Activated CD4-positive, alpha-beta T cell treated with anti-CD3 and anti-CD28 coated beads, Interleukin-2, amount 50 U/mL, for 4 hours (primary cell): ENCODE measurements around the gene ACTR5.
"Not testable (repeated sequence)": the region's sequence is repeated elsewhere in the genome, so short reads cannot be mapped to it uniquely, and the experiment has no call there.

Experiments used
- DNase-seq, 2 experiments: peaks; one replicate each; pipeline ENCODE4 v3.0.0-alpha.2; 2020

The ACTR5 gene

GRCh38 chr20:38805958-38806854, 57.9 kb downstream of the ACTR5 start:
- DNase-seq = peak in 1 of 2 experiments; percentile 21

- peak; percentile 29 to 49 for DNase-seq
Observed at GRCh38 chr20:38806855-38807655, 58.8 kb downstream of the ACTR5 start.

GRCh38 chr20:38809942-38810341, 61.7 kb downstream of the ACTR5 start:
- no peak for DNase-seq

- DNase-seq = no peak
Observed at GRCh38 chr20:38810926-38811630, 62.8 kb downstream of the ACTR5 start.

GRCh38 chr20:38811769-38812168, 63.5 kb downstream of the ACTR5 start:
- DNase-seq = no peak

GRCh38 chr20:38812182-38812581, 63.9 kb downstream of the ACTR5 start:
- no peak for DNase-seq

- no peak for DNase-seq
Observed at GRCh38 chr20:38812709-38813573, 64.7 kb downstream of the ACTR5 start.

- not testable (repeated sequence) for DNase-seq
Observed at GRCh38 chr20:38813574-38813962, 65.3 kb downstream of the ACTR5 start.

GRCh38 chr20:38815446-38815845, 67.2 kb downstream of the ACTR5 start:
- no peak for DNase-seq

- DNase-seq = no peak
Observed at GRCh38 chr20:38818113-38819065, 70.1 kb downstream of the ACTR5 start.
